Measurements from ENCODE around the gene KRT3. TPM values are rescaled to one million over a fixed set of nuclear protein-coding genes. Genes with fewer than 3 reads are reported as not detected.

Gene KRT3
- not detected for total RNA-seq (ENCODE audit: unreplicated experiment)
- long read RNA-seq = 0 reads

DNA sequence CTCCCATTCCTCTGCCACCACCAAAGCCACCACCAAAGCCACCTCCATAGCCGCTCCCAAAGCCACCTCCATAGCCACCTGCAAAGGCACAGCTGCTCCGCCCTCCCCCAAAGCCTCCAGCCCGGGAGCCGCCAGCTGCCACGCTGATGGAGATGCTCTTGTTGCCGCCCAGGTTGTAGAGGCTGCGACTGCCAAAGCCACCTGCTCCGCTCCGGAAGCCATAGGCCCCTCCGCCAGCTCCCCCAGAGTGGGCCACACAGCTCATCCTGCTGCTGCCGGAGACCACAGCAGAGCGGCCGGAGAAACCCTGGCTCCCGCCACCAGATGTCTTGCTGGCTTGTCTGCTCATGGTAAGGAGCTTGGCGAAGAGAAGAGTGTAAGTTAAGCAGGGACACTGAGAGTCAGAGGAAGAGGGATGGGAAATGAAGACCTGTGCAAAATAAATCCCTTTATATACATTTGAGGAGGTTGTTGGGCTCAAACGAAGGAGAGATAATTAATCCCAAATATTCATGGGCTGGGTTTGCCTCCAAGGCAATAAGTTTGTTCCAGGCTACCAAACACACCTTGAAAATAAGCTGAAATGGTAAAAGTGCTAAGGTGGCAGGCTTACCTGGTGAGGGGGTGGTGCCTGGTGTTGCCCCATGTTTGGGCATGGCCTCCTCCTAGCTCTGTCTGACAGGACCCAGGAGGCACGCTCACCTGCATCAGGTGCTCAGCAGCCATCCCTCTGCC, at the start of gene KRT3:
TSS of gene KRT3 (minus strand) at position 424 of the 735 bp plus-strand sequence. CDS start at position 349, 75 bp downstream.
- H3K36me3 Mint-ChIP-seq (ENCODE audit: low read depth, unreplicated experiment) = no peaks in the 10 kb centered on the region
- DNase-seq (ENCODE audit: low spot score) = no peak
- no peaks in the 10 kb centered on the region for H3K9me3 Mint-ChIP-seq (ENCODE audit: unreplicated experiment)
- H3K27ac Mint-ChIP-seq (ENCODE audit: unreplicated experiment) = no peak within 1 kb of the TSS
- TF ChIP-seq, protein P1, sequence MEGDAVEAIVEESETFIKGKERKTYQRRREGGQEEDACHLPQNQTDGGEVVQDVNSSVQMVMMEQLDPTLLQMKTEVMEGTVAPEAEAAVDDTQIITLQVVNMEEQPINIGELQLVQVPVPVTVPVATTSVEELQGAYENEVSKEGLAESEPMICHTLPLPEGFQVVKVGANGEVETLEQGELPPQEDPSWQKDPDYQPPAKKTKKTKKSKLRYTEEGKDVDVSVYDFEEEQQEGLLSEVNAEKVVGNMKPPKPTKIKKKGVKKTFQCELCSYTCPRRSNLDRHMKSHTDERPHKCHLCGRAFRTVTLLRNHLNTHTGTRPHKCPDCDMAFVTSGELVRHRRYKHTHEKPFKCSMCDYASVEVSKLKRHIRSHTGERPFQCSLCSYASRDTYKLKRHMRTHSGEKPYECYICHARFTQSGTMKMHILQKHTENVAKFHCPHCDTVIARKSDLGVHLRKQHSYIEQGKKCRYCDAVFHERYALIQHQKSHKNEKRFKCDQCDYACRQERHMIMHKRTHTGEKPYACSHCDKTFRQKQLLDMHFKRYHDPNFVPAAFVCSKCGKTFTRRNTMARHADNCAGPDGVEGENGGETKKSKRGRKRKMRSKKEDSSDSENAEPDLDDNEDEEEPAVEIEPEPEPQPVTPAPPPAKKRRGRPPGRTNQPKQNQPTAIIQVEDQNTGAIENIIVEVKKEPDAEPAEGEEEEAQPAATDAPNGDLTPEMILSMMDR (IDR thresholded peaks at IDR 0.05; ENCODE audit: unreplicated experiment) = no peak
- H3K4me1 Mint-ChIP-seq (ENCODE audit: unreplicated experiment) = no peaks in the 10 kb centered on the region
- H3K4me3 Mint-ChIP-seq (ENCODE audit: unreplicated experiment) = no peak within 1 kb of the TSS
- peaks cover 2% of the 10 kb centered on the region for H3K27me3 Mint-ChIP-seq (ENCODE audit: unreplicated experiment)

DNA sequence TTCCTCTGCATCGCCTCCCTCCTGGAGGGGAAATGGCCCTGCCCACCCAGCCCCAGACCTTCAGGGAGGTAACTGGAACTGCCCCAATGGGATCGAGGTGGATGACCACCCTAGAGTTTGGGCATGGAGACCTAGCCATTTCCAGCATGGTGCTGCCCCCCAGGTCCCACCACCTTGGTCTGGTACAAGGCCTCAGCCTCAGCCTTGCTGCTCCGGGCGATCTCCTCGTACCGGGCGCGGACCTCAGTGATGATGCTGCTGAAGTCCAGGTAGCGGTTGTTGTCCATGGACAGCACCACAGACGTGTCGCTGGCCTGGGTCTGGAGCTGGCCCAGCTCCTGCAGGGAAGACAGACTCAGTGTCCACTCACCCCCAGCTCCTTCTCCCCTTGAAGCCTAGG, 48.5 kb upstream of the KRT3 start:
- Mint-ChIP-seq H3K27me3 (ENCODE audit: unreplicated experiment) (peaks cover 3% of the 10 kb centered on the region), H3K36me3 (ENCODE audit: low read depth, unreplicated experiment) (no peaks in the 10 kb centered on the region), H3K4me3 (ENCODE audit: unreplicated experiment) (no peak overlapping the region), H3K4me1 (ENCODE audit: unreplicated experiment) (peaks cover 5% of the 10 kb centered on the region), H3K9me3 (ENCODE audit: unreplicated experiment) (no peaks in the 10 kb centered on the region), H3K27ac (ENCODE audit: unreplicated experiment) (no peak overlapping the region)
- DNase-seq (ENCODE audit: low spot score) = no peak
- TF ChIP-seq, protein P1 (IDR thresholded peaks at IDR 0.05; ENCODE audit: unreplicated experiment) = no peak

DNA sequence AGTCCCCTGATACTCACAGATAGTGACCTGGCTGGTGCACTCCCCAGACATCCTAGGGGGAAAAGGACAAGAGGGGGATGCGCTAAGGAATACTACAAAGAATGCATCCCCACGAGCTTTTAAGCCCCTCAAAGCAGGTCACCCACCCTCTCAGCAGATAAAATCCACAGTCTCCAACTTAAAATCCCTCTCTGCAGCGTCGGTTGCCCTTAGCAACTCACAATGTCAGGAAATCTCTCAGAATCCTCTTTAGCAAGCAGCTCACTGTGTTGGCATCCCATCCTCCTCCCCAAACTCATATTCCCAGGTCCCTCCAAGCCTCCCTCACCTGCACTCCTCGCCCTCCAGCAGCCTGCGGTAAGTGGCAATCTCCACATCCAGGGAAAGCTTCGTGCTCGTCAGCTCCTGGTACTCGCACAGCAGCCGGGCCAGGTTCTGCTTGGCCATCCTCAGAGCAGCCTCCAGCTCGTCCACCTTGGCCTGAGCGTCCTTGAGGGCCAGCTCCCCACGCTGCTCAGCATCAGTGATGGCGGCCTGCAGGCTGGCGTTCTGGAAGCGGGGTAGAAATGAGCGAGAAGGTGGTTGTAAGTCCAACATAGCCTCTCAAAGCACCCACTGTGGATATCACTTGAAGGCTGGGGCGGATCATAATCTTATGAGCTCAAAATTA, 43.7 kb upstream of the KRT3 start:
- DNase-seq (ENCODE audit: low spot score) = no peak
- H3K36me3 Mint-ChIP-seq (ENCODE audit: low read depth, unreplicated experiment) = no peaks in the 10 kb centered on the region
- TF ChIP-seq, protein P1 (IDR thresholded peaks at IDR 0.05; ENCODE audit: unreplicated experiment) = no peak
- H3K4me1 Mint-ChIP-seq (ENCODE audit: unreplicated experiment) = peaks cover 36% of the 10 kb centered on the region
- H3K4me3 Mint-ChIP-seq (ENCODE audit: unreplicated experiment) = no peak overlapping the region
- no peaks in the 10 kb centered on the region for H3K9me3 Mint-ChIP-seq (ENCODE audit: unreplicated experiment)
- no peak overlapping the region for H3K27ac Mint-ChIP-seq (ENCODE audit: unreplicated experiment)
- H3K27me3 Mint-ChIP-seq (ENCODE audit: unreplicated experiment) = peaks cover 12% of the 10 kb centered on the region

DNA sequence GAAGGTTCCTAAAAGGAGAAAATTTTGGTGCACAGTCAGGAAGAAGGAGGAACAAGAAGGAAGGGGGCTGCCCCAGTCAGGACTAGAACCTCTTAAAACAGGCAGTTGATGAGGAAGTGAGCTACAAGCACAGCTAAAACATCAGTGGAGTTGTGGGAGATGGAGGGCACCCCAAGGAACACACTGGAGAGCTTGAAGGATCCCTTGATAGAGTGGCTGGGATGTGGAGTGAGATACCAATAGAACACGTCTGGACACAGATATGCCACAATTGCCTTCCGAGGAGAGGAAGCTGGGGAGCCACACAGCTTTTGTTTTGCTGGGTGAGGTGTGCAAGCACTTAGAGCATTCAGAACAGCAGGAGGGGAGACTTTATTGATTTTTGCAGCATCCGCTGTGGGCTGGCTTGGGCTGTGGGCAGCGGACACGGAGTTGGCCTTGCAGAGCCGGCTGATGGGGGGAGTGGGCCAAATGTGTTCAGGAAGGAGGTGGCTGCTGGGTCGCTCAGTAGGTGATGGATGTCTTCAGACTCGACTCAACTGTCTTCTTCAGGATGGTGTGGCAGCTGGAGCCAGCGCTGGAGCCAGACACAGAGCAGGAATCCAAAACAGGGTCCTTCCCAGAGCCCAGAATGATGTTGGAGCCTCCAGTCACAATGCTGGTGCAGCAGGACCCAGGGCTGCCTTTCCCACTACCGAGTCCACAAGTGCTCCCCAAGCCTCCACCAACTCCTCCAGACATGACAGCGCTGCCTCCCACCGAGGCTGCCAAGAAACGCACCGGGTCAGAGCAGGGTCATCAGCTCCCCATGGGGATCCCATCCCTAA, 42.9 kb upstream of the KRT3 start:
- peaks cover 14% of the 10 kb centered on the region for H3K27me3 Mint-ChIP-seq (ENCODE audit: unreplicated experiment)
- H3K27ac Mint-ChIP-seq (ENCODE audit: unreplicated experiment) = no peak overlapping the region
- no peak for DNase-seq (ENCODE audit: low spot score)
- peaks cover 36% of the 10 kb centered on the region for H3K4me1 Mint-ChIP-seq (ENCODE audit: unreplicated experiment)
- H3K36me3 Mint-ChIP-seq (ENCODE audit: low read depth, unreplicated experiment) = no peaks in the 10 kb centered on the region
- no peak overlapping the region for H3K4me3 Mint-ChIP-seq (ENCODE audit: unreplicated experiment)
- TF ChIP-seq, protein P1 (IDR thresholded peaks at IDR 0.05; ENCODE audit: unreplicated experiment) = no peak
- no peaks in the 10 kb centered on the region for H3K9me3 Mint-ChIP-seq (ENCODE audit: unreplicated experiment)
